Peyer's patch (tissue), 4 donors: Measurements from ENCODE around the gene RPL32.

Experiments
- CTCF ChIP-seq, 6 experiments: fragments of 450-650 bp in 4 of 6; fragments of 200-600 bp in 2 of 6; sonication (generic) in 1 of 6; IDR thresholded peaks; one replicate each; pipeline ENCODE4 v1.5.1; 2017 to 2019; ENCODE audit warnings: antibody characterized with exemption in 6 of 6, mild to moderate bottlenecking in 3 of 6, moderate library complexity in 1 of 6
- POLR2A ChIP-seq, 2 donors: fragments of 450-650 bp; IDR thresholded peaks; one replicate each; pipeline ENCODE4 v1.5.1; 2017; ENCODE audit warnings: antibody characterized with exemption in 2 of 2, mild to moderate bottlenecking in 2 of 2, moderate library complexity in 2 of 2

- TF ChIP-seq CTCF (IDR thresholded peaks at IDR 0.05) (no peak), POLR2A (IDR thresholded peaks at IDR 0.05) (no peak)
Observed at GRCh38 chr3:12824299-12824698, 17.1 kb downstream of the RPL32 start.
